ENCODE data around the gene PLK1.

- TF ChIP-seq POLR2A (IDR thresholded peaks at IDR 0.05) (no peak), CTCF (IDR thresholded peaks at IDR 0.05) (no peak), POLR2AphosphoS5 (IDR thresholded peaks at IDR 0.05) (no peak)
Observed at GRCh38 chr16:23709536-23709935, 30.8 kb downstream of the PLK1 start.
